VCaP (cell line): Measurements from ENCODE around the gene COX6B2.

Experiments
- H3K27ac ChIP-seq: fragments of 450-650 bp; 2 replicates; pipeline ENCODE4 v1.5.1; 2017
- TF ChIP-seq, protein P1 (sequence below): fragments of 450-650 bp; conservative IDR thresholded peaks from 2 replicates; pipeline ENCODE4 v1.5.1; 2017; ENCODE audit warnings: mild to moderate bottlenecking, moderate library complexity

Gene COX6B2

GRCh38 chr19:55384920-55385723, 30.6 kb upstream of the COX6B2 start:
- TF ChIP-seq, protein P1, sequence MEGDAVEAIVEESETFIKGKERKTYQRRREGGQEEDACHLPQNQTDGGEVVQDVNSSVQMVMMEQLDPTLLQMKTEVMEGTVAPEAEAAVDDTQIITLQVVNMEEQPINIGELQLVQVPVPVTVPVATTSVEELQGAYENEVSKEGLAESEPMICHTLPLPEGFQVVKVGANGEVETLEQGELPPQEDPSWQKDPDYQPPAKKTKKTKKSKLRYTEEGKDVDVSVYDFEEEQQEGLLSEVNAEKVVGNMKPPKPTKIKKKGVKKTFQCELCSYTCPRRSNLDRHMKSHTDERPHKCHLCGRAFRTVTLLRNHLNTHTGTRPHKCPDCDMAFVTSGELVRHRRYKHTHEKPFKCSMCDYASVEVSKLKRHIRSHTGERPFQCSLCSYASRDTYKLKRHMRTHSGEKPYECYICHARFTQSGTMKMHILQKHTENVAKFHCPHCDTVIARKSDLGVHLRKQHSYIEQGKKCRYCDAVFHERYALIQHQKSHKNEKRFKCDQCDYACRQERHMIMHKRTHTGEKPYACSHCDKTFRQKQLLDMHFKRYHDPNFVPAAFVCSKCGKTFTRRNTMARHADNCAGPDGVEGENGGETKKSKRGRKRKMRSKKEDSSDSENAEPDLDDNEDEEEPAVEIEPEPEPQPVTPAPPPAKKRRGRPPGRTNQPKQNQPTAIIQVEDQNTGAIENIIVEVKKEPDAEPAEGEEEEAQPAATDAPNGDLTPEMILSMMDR, result no peak
- H3K27ac ChIP-seq, result peak overlapping the region; percentile 96

DNA sequence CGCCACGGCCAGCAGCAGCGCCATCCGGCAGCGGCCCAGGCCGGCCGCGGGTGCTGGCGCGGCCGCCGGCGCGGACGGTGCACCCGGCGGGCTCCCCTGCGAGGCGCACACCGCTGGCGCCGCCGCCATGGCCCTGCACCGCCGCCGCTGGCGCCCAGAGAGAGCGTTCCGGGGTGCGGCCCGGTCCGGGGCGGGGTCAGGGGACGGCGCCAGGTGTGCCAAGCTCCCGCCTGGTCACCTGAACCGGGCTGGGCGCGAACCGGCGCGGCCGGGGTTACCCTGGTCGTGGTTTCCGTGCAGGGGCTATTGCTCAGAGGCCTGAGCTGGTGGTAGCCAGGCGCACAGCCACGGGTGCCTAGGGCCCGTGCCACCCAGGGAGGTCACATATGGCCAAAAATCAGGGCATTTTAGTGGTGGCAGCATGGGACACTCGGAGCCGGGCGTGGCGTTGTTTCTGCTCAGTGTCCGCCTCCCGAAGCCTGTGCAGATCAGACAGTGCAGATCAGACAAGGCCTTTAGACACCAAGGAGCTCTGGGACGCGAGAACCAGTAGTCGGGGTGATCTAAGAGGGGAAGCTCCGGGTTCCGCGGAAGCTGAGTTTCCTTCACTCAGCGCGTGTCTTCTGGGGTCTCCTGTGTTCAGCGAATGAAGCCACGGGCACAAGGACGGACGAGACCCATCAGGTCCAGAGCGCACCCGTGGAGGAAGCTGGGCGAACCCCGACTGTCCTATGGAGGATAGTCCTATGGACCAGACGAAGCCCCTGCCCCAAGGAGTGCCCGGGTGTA, 29.8 kb upstream of the COX6B2 start, which contains the start of gene TMEM238:
TSS of gene TMEM238 (minus strand) at position 162 of the 789 bp plus-strand sequence. CDS start at position 129, 33 bp downstream.
- H3K27ac ChIP-seq, result peak within 1 kb of the TSS; percentile 96
- TF ChIP-seq, protein P1, result no peak; the same call in 1 of the 2 replicates

GRCh38 chr19:55383279-55384130, 29.0 kb upstream of the COX6B2 start:
- H3K27ac ChIP-seq, result peak overlapping the region; percentile 96

GRCh38 chr19:55382522-55383054, 28.1 kb upstream of the COX6B2 start:
- H3K27ac ChIP-seq, result peak overlapping the region; percentile 96
- TF ChIP-seq, protein P1, result no peak

More at GRCh38 chr19:55383279-55384130, 29.0 kb upstream of the COX6B2 start:
- TF ChIP-seq, protein P1, result peak; percentile 49

GRCh38 chr19:55382013-55382412, 27.5 kb upstream of the COX6B2 start:
- no peak overlapping the region for H3K27ac ChIP-seq

GRCh38 chr19:55379174-55379573, 24.7 kb upstream of the COX6B2 start:
- no peak overlapping the region for H3K27ac ChIP-seq
- TF ChIP-seq, protein P1, result no peak

More at GRCh38 chr19:55382013-55382412, 27.5 kb upstream of the COX6B2 start:
- TF ChIP-seq, protein P1, result no peak
